Right lobe of liver (tissue), 4 donors: Measurements from ENCODE around the gene KMT5C.

Experiments used
- POLR2A ChIP-seq: fragments of 450-650 bp; IDR thresholded peaks from one replicate; pipeline ENCODE4 v1.6.1; 2017; ENCODE audit warnings: antibody characterized with exemption, mild to moderate bottlenecking
- TF ChIP-seq, protein P1 (sequence below), 4 donors: fragments of 200-600 bp in 3 of 4; fragments of 450-650 bp in 1 of 4; IDR thresholded peaks; one replicate each; pipeline versions ENCODE4 v1.5.1 to v1.8.0; 2016 to 2022; ENCODE audit warnings: antibody characterized with exemption in 4 of 4, mild to moderate bottlenecking in 2 of 4
- donor health status: DM: no; HTN: no; CAD: no.
- donor health status: DM: no; HTN: no; CAD: no.
- donor health status: DM: no; HTN: yes; CAD: no.

DNA sequence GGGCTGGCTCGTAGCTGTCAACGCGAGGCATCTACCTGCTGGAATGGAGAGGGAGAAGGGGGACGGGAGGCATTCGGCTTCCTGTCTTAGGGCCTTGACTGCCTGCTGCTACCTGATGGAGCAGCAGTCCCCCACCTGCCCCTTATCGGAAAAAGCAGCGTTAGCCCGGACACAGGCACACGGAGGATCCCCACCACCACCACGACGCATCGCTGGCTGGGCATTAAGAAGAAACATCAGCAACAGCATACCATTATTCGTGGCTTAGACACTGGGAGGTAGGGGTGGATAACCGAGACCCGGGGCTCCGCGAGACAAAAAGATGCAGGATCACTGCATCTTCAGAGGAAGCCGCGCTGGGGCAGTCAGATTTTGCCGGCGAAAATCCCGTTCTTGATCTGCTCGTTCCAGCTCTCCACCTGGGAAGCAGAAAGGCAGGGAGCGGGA, 13.7 kb downstream of the KMT5C start:
- TF ChIP-seq POLR2A = no peak
- TF ChIP-seq, protein P1, sequence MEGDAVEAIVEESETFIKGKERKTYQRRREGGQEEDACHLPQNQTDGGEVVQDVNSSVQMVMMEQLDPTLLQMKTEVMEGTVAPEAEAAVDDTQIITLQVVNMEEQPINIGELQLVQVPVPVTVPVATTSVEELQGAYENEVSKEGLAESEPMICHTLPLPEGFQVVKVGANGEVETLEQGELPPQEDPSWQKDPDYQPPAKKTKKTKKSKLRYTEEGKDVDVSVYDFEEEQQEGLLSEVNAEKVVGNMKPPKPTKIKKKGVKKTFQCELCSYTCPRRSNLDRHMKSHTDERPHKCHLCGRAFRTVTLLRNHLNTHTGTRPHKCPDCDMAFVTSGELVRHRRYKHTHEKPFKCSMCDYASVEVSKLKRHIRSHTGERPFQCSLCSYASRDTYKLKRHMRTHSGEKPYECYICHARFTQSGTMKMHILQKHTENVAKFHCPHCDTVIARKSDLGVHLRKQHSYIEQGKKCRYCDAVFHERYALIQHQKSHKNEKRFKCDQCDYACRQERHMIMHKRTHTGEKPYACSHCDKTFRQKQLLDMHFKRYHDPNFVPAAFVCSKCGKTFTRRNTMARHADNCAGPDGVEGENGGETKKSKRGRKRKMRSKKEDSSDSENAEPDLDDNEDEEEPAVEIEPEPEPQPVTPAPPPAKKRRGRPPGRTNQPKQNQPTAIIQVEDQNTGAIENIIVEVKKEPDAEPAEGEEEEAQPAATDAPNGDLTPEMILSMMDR (IDR thresholded peaks at IDR 0.05) = no peak
